CD4-positive, alpha-beta T cell (primary cell): ENCODE data around the gene PLXNC1. TPM values are rescaled to one million over a fixed set of nuclear protein-coding genes. Genes with fewer than 3 reads are reported as not detected.

Experiments used
- ATAC-seq: fragments of 200-7000 bp; cut with Tn5 transposase; one replicate; pipeline ENCODE4 v1.10.0; 2022; ENCODE audit warnings: mild to moderate bottlenecking; ENCODE audit not compliant: poor library complexity
- CTCF ChIA-PET: fragments of 350-600 bp; sonication (Branson Sonifier 250); formaldehyde crosslinking; loops from one replicate; lab custom pipeline; 2021; ENCODE audit warnings: antibody characterized with exemption, inconsistent platforms; lab: Charles Lee
- POLR2A ChIA-PET: fragments of 350-600 bp; sonication (Branson Sonifier 250); formaldehyde crosslinking; loops from one replicate; lab custom pipeline; 2021; ENCODE audit warnings: antibody characterized with exemption, inconsistent platforms; lab: Charles Lee
- DNase-seq, 14 experiments: peaks; one replicate each; pipeline ENCODE4 v3.0.0-alpha.2; 2013 to 2020; ENCODE audit warnings: mixed read lengths in 2 of 14
- H3K27ac ChIP-seq, 2 donors: one replicate each; pipeline versions ENCODE4 v1.5.1 to v1.7.0; 2013; ENCODE audit warnings: low read length in 2 of 2, low read depth in 1 of 2, mild to moderate bottlenecking in 1 of 2
- H3K27me3 ChIP-seq, 2 experiments: 1 replicate in 1 of 2; 2 replicates in 1 of 2; pipeline versions ENCODE4 v1.6.1 to v1.7.0; 2013; ENCODE audit warnings: low read length in 2 of 2, control low read depth in 1 of 2, mild to moderate bottlenecking in 1 of 2, moderate library complexity in 1 of 2; ENCODE audit not compliant: insufficient read depth in 2 of 2, control insufficient read depth in 1 of 2
- H3K36me3 ChIP-seq: one replicate; pipeline ENCODE4 v1.6.1; 2013; ENCODE audit warnings: low read length, control low read depth; ENCODE audit not compliant: insufficient read depth
- H3K4me1 ChIP-seq: one replicate; pipeline ENCODE4 v1.6.1; 2013; ENCODE audit warnings: low read length, control low read depth; ENCODE audit not compliant: insufficient read depth
- H3K4me3 ChIP-seq: one replicate; pipeline ENCODE4 v1.5.1; 2013; ENCODE audit warnings: mild to moderate bottlenecking, low read length, moderate library complexity
- H3K9me3 ChIP-seq, 2 experiments: 1 replicate in 1 of 2; 2 replicates in 1 of 2; pipeline versions ENCODE4 v1.6.1 to v1.7.0; 2013; ENCODE audit warnings: low read length in 2 of 2, mild to moderate bottlenecking in 2 of 2, control low read depth in 1 of 2, moderate library complexity in 1 of 2; ENCODE audit not compliant: control insufficient read depth in 1 of 2, insufficient read depth in 1 of 2
- H3K27ac Mint-ChIP-seq: one replicate; pipeline ENCODE4 v1.8.0; 2020; ENCODE audit warnings: mixed read lengths
- H3K27me3 Mint-ChIP-seq: one replicate; pipeline ENCODE4 v1.8.0; 2021; ENCODE audit warnings: mixed read lengths
- H3K36me3 Mint-ChIP-seq: one replicate; pipeline ENCODE4 v1.8.0; 2021; ENCODE audit warnings: low read depth, mixed read lengths
- H3K4me1 Mint-ChIP-seq: one replicate; pipeline ENCODE4 v1.8.0; 2021; ENCODE audit warnings: low read depth, mixed read lengths
- H3K4me3 Mint-ChIP-seq: one replicate; pipeline ENCODE4 v1.8.0; 2020; ENCODE audit warnings: mild to moderate bottlenecking, mixed read lengths
- H3K9me3 Mint-ChIP-seq: one replicate; pipeline ENCODE4 v1.8.0; 2020; ENCODE audit warnings: mixed read lengths
- intact Hi-C, 2 experiments: fragments of 100-400 bp; cut with DNase I in 1 of 2; cut with micrococcal nuclease in 1 of 2; formaldehyde crosslinking; loops; one replicate each; pipeline versions ENCODE4 v1.15.1 to v1.9.0; 2023 to 2025; cut with DNase I, micrococcal nuclease
- polyA plus RNA-seq, 2 donors: library from polyadenylated mRNA; unstranded; fragments of 120-200 nt; gene quantifications; one replicate each; pipeline ENCODE4 v1.2.1, GENCODE V29; 2013
- total RNA-seq, 174 experiments: library from RNA in 2 of 174; stranded (reverse) in 2 of 174; gene quantifications; one replicate each; pipeline ENCODE4 v1.2.3 and lab custom pipeline; 2021 to 2026
- TF ChIP-seq, protein P1 (sequence below): fragments of 200-600 bp; IDR thresholded peaks from one replicate; pipeline ENCODE4 v1.8.0; 2022; ENCODE audit warnings: antibody characterized with exemption, mild to moderate bottlenecking

PLXNC1 gene
- 1 to 10 TPM; 5.2 to 5.3 TPM for total RNA-seq
- polyA plus RNA-seq (2013, experiment 1 of 2) = 17.2 TPM
- polyA plus RNA-seq (2013, experiment 2 of 2) = 15.1 TPM
- 7.6 to 121 (median 35.5) reads per million in 172 experiments for total RNA-seq (lab: John Stamatoyannopoulos, UW)

- peak within 1 kb of the TSS; percentile 39 for H3K27ac Mint-ChIP-seq
- H3K9me3 ChIP-seq = no peaks in the 10 kb centered on the region
- CTCF ChIA-PET = interaction anchor here (1.4 to 1.6 kb wide), 2 partner anchors 14 to 115 kb away, joined by 3 to 5 read pairs; no protein-coding TSS in a partner anchor
- peak within 1 kb of the TSS; percentile 57 for H3K4me3 ChIP-seq
- intact Hi-C loops = loop anchor here (2.0 to 10.0 kb wide), 7 partner anchors 61 to 1397 kb away; partner anchors contain the start of gene CEP83 (in 1 of the 2)
- H3K27me3 Mint-ChIP-seq = no peaks in the 10 kb centered on the region
- H3K27ac ChIP-seq = no peak within 1 kb of the TSS
- peaks cover 29% of the 10 kb centered on the region for H3K4me1 ChIP-seq
- POLR2A ChIA-PET = interaction anchor here (0.6 to 2.8 kb wide), 5 partner anchors 23 to 1219 kb away, joined by 3 to 22 read pairs (median 5); partner anchors contain the start of genes CEP83 and EEA1
- DNase-seq (peak; percentile 49 to 88 (median 65)), ATAC-seq (peak; percentile 75)
- H3K36me3 ChIP-seq = no peaks in the 10 kb centered on the region
- H3K4me3 Mint-ChIP-seq = peak within 1 kb of the TSS; percentile 91
- no peaks in the 10 kb centered on the region for H3K36me3 Mint-ChIP-seq
- no peaks in the 10 kb centered on the region for H3K9me3 Mint-ChIP-seq
- peaks cover 35% of the 10 kb centered on the region for H3K4me1 Mint-ChIP-seq
- TF ChIP-seq, protein P1, sequence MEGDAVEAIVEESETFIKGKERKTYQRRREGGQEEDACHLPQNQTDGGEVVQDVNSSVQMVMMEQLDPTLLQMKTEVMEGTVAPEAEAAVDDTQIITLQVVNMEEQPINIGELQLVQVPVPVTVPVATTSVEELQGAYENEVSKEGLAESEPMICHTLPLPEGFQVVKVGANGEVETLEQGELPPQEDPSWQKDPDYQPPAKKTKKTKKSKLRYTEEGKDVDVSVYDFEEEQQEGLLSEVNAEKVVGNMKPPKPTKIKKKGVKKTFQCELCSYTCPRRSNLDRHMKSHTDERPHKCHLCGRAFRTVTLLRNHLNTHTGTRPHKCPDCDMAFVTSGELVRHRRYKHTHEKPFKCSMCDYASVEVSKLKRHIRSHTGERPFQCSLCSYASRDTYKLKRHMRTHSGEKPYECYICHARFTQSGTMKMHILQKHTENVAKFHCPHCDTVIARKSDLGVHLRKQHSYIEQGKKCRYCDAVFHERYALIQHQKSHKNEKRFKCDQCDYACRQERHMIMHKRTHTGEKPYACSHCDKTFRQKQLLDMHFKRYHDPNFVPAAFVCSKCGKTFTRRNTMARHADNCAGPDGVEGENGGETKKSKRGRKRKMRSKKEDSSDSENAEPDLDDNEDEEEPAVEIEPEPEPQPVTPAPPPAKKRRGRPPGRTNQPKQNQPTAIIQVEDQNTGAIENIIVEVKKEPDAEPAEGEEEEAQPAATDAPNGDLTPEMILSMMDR = no peak
- no peaks in the 10 kb centered on the region for H3K27me3 ChIP-seq
These were observed at the start of gene PLXNC1 for GRCh38 chr12:94147991-94148738. PLXNC1 (plus strand) TSS chr12:94148577; CDS start chr12:94148972, 395 bp downstream.

- ATAC-seq = no peak
- Histone ChIP-seq H3K36me3 (no peaks in the 10 kb centered on the region), H3K4me1 (peaks cover 19% of the 10 kb centered on the region), H3K27me3 (no peaks in the 10 kb centered on the region), H3K4me3 (no peak overlapping the region), H3K9me3 (no peaks in the 10 kb centered on the region), H3K27ac (no peak overlapping the region)
- no peaks in the 10 kb centered on the region for H3K36me3 Mint-ChIP-seq
- TF ChIP-seq, protein P1 = no peak
- H3K27ac Mint-ChIP-seq = no peak overlapping the region
- H3K9me3 Mint-ChIP-seq = no peaks in the 10 kb centered on the region
- peaks cover 18% of the 10 kb centered on the region for H3K27me3 Mint-ChIP-seq
- ChIA-PET CTCF (interaction anchor here (5.4 to 5.7 kb wide), 2 partner anchors 332 to 531 kb away, joined by 46 to 77 read pairs; no protein-coding TSS in a partner anchor), POLR2A (no interaction called here)
- DNase-seq = no peak
- H3K4me3 Mint-ChIP-seq = peak overlapping the region; percentile 39
- intact Hi-C loops = no loop called here
- peaks cover 5% of the 10 kb centered on the region for H3K4me1 Mint-ChIP-seq
These were observed 49.2 kb upstream of the PLXNC1 start for GRCh38 chr12:94099191-94099590.

GRCh38 chr12:94099632-94100031 is 48.7 kb upstream of the PLXNC1 start:
- Mint-ChIP-seq H3K36me3 (no peaks in the 10 kb centered on the region), H3K4me1 (peaks cover 5% of the 10 kb centered on the region), H3K27ac (no peak overlapping the region), H3K9me3 (no peaks in the 10 kb centered on the region), H3K27me3 (peaks cover 19% of the 10 kb centered on the region), H3K4me3 (peak overlapping the region; percentile 39)
- no peak for DNase-seq
- H3K27ac ChIP-seq = no peak overlapping the region
- H3K4me1 ChIP-seq = peaks cover 19% of the 10 kb centered on the region
- no peaks in the 10 kb centered on the region for H3K27me3 ChIP-seq
- no peak overlapping the region for H3K4me3 ChIP-seq
- no peaks in the 10 kb centered on the region for H3K36me3 ChIP-seq
- intact Hi-C loops = loop anchor here (2.0 to 10.0 kb wide), 7 partner anchors 117 to 1312 kb away; partner anchors contain the start of gene CRADD (in 1 of the 2)
- CTCF ChIA-PET = interaction anchor here (5.4 to 5.7 kb wide), 2 partner anchors 332 to 531 kb away, joined by 46 to 77 read pairs; no protein-coding TSS in a partner anchor
- no peak for ATAC-seq
- H3K9me3 ChIP-seq = no peaks in the 10 kb centered on the region
- POLR2A ChIA-PET = no interaction called here
- TF ChIP-seq, protein P1 = no peak
